HepG2 (cell line): ENCODE results near the gene BRCA1. TPM values are rescaled to one million over a fixed set of nuclear protein-coding genes. Genes with fewer than 3 reads are reported as not detected.

Experiments
- ARID5B ChIP-seq: IDR thresholded peaks from 2 replicates; pipeline ENCODE4 v1.4.0; 2020; ENCODE audit warnings: mild to moderate bottlenecking, missing genetic modification reagents
- BRF2 ChIP-seq: sonication (generic); formaldehyde crosslinking; IDR thresholded peaks from 2 replicates; pipeline ENCODE4 v1.8.1; 2022; ENCODE audit warnings: mild to moderate bottlenecking, missing genetic modification reagents
- DDIT3 ChIP-seq: sonication (generic); formaldehyde crosslinking; IDR thresholded peaks from 2 replicates; pipeline ENCODE4 v1.4.0; 2020; ENCODE audit warnings: mild to moderate bottlenecking, missing genetic modification reagents
- ETS1 ChIP-seq: sonication (generic); formaldehyde crosslinking; IDR thresholded peaks from 2 replicates; pipeline ENCODE4 v1.4.0; 2020; ENCODE audit warnings: missing genetic modification reagents
- HIVEP1 ChIP-seq: sonication (generic); formaldehyde crosslinking; IDR thresholded peaks from 2 replicates; pipeline ENCODE4 v1.4.0; 2020; ENCODE audit warnings: mild to moderate bottlenecking, missing genetic modification reagents
- HOXA9 ChIP-seq: sonication (generic); formaldehyde crosslinking; IDR thresholded peaks from 2 replicates; pipeline ENCODE4 v1.8.1; 2022; ENCODE audit warnings: missing genetic modification reagents, mild to moderate bottlenecking, moderate library complexity, borderline replicate concordance
- IRF1 ChIP-seq: sonication (generic); formaldehyde crosslinking; IDR thresholded peaks from 2 replicates; pipeline ENCODE4 v1.4.0; 2020; ENCODE audit warnings: low read depth, mild to moderate bottlenecking, missing genetic modification reagents
- KLF15 ChIP-seq: sonication (generic); formaldehyde crosslinking; IDR thresholded peaks from 2 replicates; pipeline ENCODE4 v1.8.1; 2023; ENCODE audit warnings: borderline replicate concordance, mild to moderate bottlenecking, inconsistent platforms, missing genetic modification reagents, mixed read lengths
- NFKB2 ChIP-seq: sonication (generic); formaldehyde crosslinking; IDR thresholded peaks from 2 replicates; pipeline ENCODE4 v1.4.0; 2020; ENCODE audit warnings: missing genetic modification reagents, borderline replicate concordance
- NR2F1 ChIP-seq, 2 experiments: fragments of 450-650 bp in 1 of 2; formaldehyde crosslinking in 1 of 2; IDR thresholded peaks; 2 replicates each; pipeline versions ENCODE4 v1.5.0 to v1.6.1; 2016 to 2020; ENCODE audit warnings: mild to moderate bottlenecking in 1 of 2, missing compliant biosample characterization in 1 of 2, missing genetic modification reagents in 1 of 2, moderate library complexity in 1 of 2
- RXRB ChIP-seq: IDR thresholded peaks from 2 replicates; pipeline ENCODE4 v1.6.1; 2016; ENCODE audit warnings: borderline replicate concordance, missing genetic modification reagents, missing compliant biosample characterization
- SRSF9 ChIP-seq: fragments of 200-400 bp; formaldehyde crosslinking; IDR thresholded peaks from 2 replicates; pipeline ENCODE4 v1.6.1; 2018; ENCODE audit warnings: borderline replicate concordance, mild to moderate bottlenecking, low read depth, low read length; ENCODE audit not compliant: insufficient read depth, poor library complexity, severe bottlenecking
- ZMYM2 ChIP-seq: sonication (generic); formaldehyde crosslinking; IDR thresholded peaks from 2 replicates; pipeline ENCODE4 v1.8.0; 2022; ENCODE audit warnings: mild to moderate bottlenecking, missing genetic modification reagents
- ZNF251 ChIP-seq: sonication (generic); formaldehyde crosslinking; IDR thresholded peaks from 2 replicates; pipeline ENCODE4 v1.9.0; 2021; ENCODE audit warnings: mild to moderate bottlenecking, missing genetic modification reagents
- ZNF256 ChIP-seq: sonication (generic); formaldehyde crosslinking; conservative IDR thresholded peaks from 2 replicates; pipeline ENCODE4 v1.4.0; 2020; ENCODE audit warnings: missing genetic modification reagents
- ZNF432 ChIP-seq: sonication (generic); formaldehyde crosslinking; IDR thresholded peaks from 2 replicates; pipeline ENCODE4 v1.5.0; 2020; ENCODE audit warnings: missing genetic modification reagents, mild to moderate bottlenecking, borderline replicate concordance
- ZNF446 ChIP-seq: sonication (generic); formaldehyde crosslinking; IDR thresholded peaks from 2 replicates; pipeline ENCODE4 v1.5.0; 2020; ENCODE audit warnings: mild to moderate bottlenecking, missing genetic modification reagents
- ZNF772 ChIP-seq: sonication (generic); formaldehyde crosslinking; IDR thresholded peaks from 2 replicates; pipeline ENCODE4 v1.5.0; 2020; ENCODE audit warnings: mild to moderate bottlenecking, missing genetic modification reagents
- ZSCAN31 ChIP-seq: sonication (generic); formaldehyde crosslinking; IDR thresholded peaks from 2 replicates; pipeline ENCODE4 v1.5.0; 2020; ENCODE audit warnings: low read depth, mild to moderate bottlenecking, missing genetic modification reagents
- polyA plus RNA-seq, 8 experiments: library from polyadenylated mRNA; depleted of rRNA in 3 of 8; stranded (reverse) in 7 of 8; unstranded in 1 of 8; fragments of >200 nt; fragmentation: Illumina TruSeq in 4 of 8; extraction: Trizol in 4 of 8; gene quantifications; 2 replicates each; pipeline versions ENCODE4 v1.2.1 to v1.2.3, GENCODE V29; 2011 to 2016; ENCODE audit warnings: low read depth in 4 of 8, missing spikeins in 1 of 8, mixed read lengths in 1 of 8; ENCODE audit not compliant: insufficient read depth in 1 of 8
- total RNA-seq, 5 experiments: library from RNA; depleted of rRNA; stranded (reverse); fragments of >200 nt; fragmentation: Illumina TruSeq; extraction: Trizol; gene quantifications; 2 replicates each; pipeline ENCODE4 v1.2.3, GENCODE V29; 2016; ENCODE audit warnings: low read depth in 1 of 5
- TF ChIP-seq, protein P1 (sequence below): IDR thresholded peaks from 2 replicates; pipeline ENCODE4 v1.6.1; 2016; ENCODE audit warnings: mild to moderate bottlenecking, missing biosample characterization, missing genetic modification reagents

BRCA1 gene
- total and polyA plus RNA-seq, 2 of the 13 experiments (the other 11 are each of a cell fraction or from before 2014, with no cell fraction given), result 13.3 to 37.5 TPM

- TF ChIP-seq HOXA9 (peak; percentile 43; the same call in 1 of the 2 replicates), BRF2 (CRISPR knock-in tag) (peak; percentile 81; the same call in 1 of the 2 replicates), RXRB (CRISPR knock-in tag) (peak; percentile 91), ZMYM2 (CRISPR knock-in tag) (peak; percentile 64), DDIT3 (CRISPR knock-in tag) (peak; percentile 98), IRF1 (CRISPR knock-in tag) (no peak), ETS1 (CRISPR knock-in tag) (no peak), ARID5B (CRISPR knock-in tag) (peak; percentile 71), KLF15 (no peak), ZSCAN31 (CRISPR knock-in tag) (no peak; the same call in 1 of the 2 replicates), HIVEP1 (CRISPR knock-in tag) (no peak), ZNF251 (CRISPR knock-in tag) (no peak), ZNF432 (CRISPR knock-in tag) (no peak), ZNF772 (CRISPR knock-in tag) (no peak; the same call in 1 of the 2 replicates), NR2F1 (CRISPR knock-in tag; IDR thresholded peaks at IDR 0.05) (peak in 1 of 2 experiments; percentile 74; a peak in 3 of 4 replicates), SRSF9 (no peak), ZNF256 (CRISPR knock-in tag) (no peak), ZNF446 (CRISPR knock-in tag) (no peak), NFKB2 (no peak; the same call in 1 of the 2 replicates)
- TF ChIP-seq, protein P1, sequence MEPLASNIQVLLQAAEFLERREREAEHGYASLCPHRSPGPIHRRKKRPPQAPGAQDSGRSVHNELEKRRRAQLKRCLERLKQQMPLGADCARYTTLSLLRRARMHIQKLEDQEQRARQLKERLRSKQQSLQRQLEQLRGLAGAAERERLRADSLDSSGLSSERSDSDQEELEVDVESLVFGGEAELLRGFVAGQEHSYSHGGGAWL (CRISPR knock-in tag), result no peak
Measured at GRCh38 chr17:43125133-43125966, at the start of gene BRCA1 (continued).
